HCT116 (cell line): ENCODE measurements around the gene ABCA3.

Experiments used
- CTCF ChIP-seq, 3 experiments: fragments of 200-600 bp in 1 of 3; sonication (generic) in 1 of 3; IDR thresholded peaks in 2 of 3; conservative IDR thresholded peaks in 1 of 3; 2 replicates each; pipeline ENCODE4 v1.5.1; 2012 to 2017; ENCODE audit warnings: low read depth in 2 of 3, low read length in 2 of 3, antibody characterized with exemption in 1 of 3, borderline replicate concordance in 1 of 3, control low read depth in 1 of 3, mild to moderate bottlenecking in 1 of 3, mixed read lengths in 1 of 3, mixed run types in 1 of 3, moderate library complexity in 1 of 3; ENCODE audit not compliant: insufficient read depth in 1 of 3
- EZH2 ChIP-seq: fragments of 200-600 bp; sonication (generic); IDR thresholded peaks from 2 replicates; pipeline ENCODE4 v1.6.1; 2017; ENCODE audit warnings: antibody characterized with exemption, mixed run types
- POLR2AphosphoS5 ChIP-seq: IDR thresholded peaks from 2 replicates; pipeline ENCODE4 v1.6.1; 2011; ENCODE audit warnings: mild to moderate bottlenecking, low read depth, low read length, moderate library complexity
- REST ChIP-seq: IDR thresholded peaks from 2 replicates; pipeline ENCODE4 v1.6.1; 2012; ENCODE audit warnings: low read depth
- SP1 ChIP-seq: IDR thresholded peaks from 2 replicates; pipeline ENCODE4 v1.6.1; 2012; ENCODE audit warnings: low read depth
- ZNF274 ChIP-seq: fragments of 200-500 bp; sonication (Bioruptor generic); IDR thresholded peaks from 2 replicates; pipeline ENCODE4 v1.6.1; 2014; ENCODE audit warnings: mild to moderate bottlenecking, low read depth, low read length, inconsistent platforms
- TF ChIP-seq, protein P1 (sequence below): IDR thresholded peaks from 2 replicates; pipeline ENCODE4 v1.6.1; 2012

DNA sequence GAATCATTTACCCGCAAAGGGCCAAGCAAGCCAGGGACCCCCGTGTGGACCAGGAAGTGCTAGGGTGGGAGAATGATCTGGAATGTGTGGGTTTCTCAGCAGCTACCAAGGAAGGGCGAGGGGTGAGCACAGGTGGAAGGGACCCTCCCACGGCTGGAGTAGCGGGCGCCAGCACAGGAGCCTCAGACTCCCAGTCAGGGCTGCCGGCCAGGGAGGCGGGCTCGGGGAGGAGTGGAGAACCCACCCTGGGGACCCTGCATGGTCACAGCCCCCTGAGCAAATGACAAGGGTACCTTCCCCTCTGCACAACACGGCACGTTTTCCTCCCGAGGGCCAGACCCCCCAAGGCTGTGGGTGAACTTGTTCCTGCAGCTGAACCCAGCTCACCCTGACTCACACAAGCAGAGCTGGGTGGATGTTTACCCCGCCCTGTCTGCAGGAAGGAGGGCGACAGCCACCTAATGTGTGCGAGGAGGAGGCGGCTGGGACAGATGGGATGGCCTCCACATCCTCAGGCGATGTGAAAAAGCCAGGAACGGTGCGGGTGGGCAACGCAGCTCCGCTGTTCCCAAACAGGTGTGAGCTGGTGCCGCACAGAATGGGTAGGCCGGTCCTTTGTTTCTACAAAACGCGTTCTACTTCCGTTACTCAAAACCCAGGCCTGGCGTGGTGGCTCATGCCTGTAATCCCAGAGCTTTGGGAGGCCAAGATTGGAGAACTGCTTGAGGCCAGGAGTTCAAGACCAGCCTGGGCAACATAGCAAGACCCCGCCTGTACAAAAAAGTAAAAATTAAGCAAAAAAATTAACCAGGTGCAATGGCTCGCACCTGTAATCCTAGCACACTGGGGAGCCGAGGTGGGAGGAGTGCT is 95.4 kb downstream of the ABCA3 start:
- TF ChIP-seq REST (no peak), POLR2AphosphoS5 (0 out of 2 replicates have a peak, but pooled peaks have one; percentile 1), CTCF (IDR thresholded peaks at IDR 0.05 in 2 of 3, conservative IDR thresholded peaks at IDR 0.05 in 1 of 3; ENCODE audit: borderline replicate concordance in 1 of 3, insufficient read depth in 1 of 3, low read depth in 2 of 3, low read length in 2 of 3) (no peak), EZH2 (no peak), SP1 (no peak), ZNF274 (no peak)
- TF ChIP-seq, protein P1, sequence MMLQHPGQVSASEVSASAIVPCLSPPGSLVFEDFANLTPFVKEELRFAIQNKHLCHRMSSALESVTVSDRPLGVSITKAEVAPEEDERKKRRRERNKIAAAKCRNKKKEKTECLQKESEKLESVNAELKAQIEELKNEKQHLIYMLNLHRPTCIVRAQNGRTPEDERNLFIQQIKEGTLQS: no peak
